HG02678 (cell line): Measurements from ENCODE around the gene FBLN2.
"Not testable (repeated sequence)": the region's sequence is repeated elsewhere in the genome, so short reads cannot be mapped to it uniquely, and the experiment has no call there.

Experiments
- ATAC-seq: cut with Tn5 transposase; IDR thresholded peaks from one replicate; pipeline ENCODE4 v1.9.1; 2021; ENCODE audit warnings: mild to moderate bottlenecking, moderate library complexity; ENCODE audit not compliant: unreplicated experiment

Gene FBLN2

DNA sequence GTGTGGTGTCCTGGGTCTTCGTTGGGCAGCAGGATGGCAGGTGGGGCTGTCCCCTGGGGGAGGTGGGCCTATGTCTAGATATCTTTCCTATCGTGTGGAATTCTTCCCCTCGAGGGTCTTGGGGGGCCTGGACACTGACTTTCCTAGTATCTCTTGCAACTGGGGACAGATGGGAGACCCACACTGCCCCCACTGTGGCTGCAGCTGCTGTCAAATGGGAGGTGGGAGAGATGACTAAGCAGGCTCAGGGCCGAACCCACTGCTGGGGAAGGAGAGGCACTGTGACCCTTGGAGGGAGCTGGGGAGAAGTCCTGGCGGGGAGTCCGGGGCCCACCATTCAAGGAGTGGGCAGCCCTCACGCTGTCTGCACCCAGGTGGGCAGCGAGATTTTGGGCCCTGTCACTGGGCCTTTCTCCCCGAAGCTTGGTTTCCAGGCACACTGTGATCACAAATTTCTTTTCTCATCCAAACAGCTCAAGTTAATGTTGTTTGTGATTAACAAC lies 2.9 kb upstream of the FBLN2 start:
- ATAC-seq = no peak

GRCh38 chr3:13546667-13547171 lies 2.2 kb upstream of the FBLN2 start:
- no peak for ATAC-seq

DNA sequence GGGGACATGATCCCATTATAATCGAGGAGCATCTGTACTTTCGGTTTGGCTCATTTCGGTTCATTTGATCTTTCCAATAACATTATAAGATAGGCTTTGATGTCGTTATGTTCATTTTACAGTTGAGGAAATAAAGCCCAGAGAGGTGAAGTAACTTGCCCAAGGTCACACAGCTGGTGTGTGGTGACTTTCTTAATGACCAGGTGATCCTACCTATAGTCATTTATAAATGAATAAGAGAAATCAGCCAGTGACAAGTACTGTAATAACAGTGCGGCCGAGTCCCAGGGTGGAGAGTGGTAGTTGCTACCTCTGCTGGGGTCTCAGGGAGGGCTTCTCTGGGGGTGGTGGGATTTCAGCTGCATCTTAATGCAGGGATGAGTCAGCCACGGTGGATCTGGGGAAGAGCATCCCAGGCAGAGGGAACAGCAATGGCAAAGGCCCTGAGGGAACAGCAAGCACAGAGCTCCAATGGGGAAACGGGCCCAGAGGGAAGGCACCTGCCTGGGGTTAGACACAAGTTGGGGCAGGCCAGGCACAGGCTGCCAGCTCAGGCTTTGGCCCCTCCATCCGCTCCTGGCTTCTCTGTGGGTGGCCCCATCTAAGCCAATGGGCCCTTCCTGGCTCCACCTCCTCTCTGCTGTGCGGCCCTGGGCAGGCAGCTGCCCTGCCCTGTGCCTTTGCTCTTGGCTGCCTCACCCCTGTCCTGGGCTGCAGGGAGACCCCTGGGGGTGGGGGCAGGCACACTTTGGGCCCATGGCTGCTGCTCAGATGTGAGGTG lies 1.1 kb upstream of the FBLN2 start:
- ATAC-seq = no peak

DNA sequence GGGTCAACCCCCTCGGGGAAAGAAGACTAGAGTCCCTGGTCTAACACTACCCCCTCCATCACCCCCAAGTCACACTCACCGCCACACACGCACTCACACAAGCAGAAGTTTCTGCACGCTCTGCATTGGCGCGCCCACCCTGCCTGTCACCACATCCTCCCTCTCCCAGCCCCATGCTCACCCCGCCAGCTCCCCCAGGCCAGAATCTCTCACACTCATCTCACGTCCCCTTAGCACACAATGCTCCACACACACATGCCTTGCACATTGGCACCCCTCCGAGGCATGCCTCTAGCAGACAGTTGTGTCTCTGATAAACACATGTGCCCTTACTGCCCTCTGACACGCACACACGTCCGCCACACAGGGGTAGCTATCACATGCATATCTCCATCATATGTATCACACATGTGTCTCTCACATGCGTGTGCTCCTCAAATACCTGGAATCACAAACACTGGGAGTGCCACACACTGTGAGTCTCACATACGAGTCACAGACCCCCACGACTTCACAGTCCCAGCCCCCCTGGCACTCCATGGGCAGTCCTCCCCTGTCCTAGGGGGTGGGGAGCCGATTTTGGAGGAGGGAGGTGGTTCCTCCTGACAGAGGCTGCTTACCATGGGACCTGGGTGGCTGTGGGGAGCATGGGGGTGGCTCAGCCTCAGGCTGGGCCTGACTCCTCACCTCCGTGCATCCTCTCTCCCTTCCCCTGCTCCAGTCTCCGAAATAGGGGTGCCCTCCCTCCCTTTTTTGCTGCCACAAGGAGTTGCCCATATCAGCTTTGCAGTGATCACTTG lies 898 bp downstream of the FBLN2 start:
- no peak for ATAC-seq

- ATAC-seq = no peak
Observed at GRCh38 chr3:13550423-13550690, 1.4 kb downstream of the FBLN2 start.

DNA sequence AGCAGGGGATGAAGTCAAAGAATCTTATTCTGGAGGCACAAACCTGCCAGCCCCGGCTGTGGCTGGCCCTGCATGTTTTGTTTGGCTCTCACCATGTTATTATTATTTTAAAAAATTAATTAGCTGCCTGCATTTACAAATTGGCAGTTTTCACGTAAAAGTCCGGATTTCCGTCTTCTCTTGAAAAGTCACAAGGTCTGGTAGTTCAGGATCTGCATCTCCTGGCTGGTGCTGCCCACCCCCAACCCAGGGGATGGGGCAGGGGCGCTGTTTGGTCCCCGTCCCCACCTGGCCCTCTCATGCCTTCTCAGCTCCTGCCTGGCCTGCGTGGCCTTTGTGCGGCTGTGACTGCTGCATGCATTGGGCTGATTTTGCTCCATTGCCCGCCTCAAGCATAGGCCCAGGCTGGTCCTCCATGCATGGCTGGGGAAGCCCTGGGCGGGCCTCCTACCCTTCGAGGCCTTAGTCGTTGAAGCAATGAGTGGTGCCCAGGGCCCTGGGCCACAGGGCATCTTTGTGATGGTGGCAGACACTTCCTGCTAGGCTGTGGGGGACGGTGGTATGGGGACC lies 2.0 kb downstream of the FBLN2 start:
- ATAC-seq = no peak

- ATAC-seq = no peak
Observed at GRCh38 chr3:13552857-13553652, 4.1 kb downstream of the FBLN2 start.

- ATAC-seq = no peak
Observed at GRCh38 chr3:13553686-13554085, 4.8 kb downstream of the FBLN2 start.

DNA sequence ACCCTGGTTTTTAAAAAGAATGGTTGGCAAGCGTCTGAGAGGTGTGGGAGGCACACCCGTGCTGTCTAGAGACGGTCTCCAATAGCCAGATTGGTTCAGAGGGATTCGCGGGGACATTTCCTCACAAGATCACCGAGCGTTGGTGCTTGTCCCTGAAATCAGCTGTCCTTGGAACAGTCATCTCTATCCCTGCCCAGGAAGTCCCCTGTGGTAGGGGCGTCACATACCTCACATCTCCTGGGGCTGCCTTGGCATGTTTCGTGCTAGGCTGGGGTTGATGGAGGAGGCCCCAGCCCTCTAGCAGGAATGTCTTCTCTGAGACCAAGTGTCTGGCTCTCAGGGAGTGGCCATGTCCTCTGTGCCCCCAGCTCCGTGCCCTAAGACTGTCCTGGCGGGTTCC lies 6.8 kb downstream of the FBLN2 start:
- ATAC-seq = no peak

DNA sequence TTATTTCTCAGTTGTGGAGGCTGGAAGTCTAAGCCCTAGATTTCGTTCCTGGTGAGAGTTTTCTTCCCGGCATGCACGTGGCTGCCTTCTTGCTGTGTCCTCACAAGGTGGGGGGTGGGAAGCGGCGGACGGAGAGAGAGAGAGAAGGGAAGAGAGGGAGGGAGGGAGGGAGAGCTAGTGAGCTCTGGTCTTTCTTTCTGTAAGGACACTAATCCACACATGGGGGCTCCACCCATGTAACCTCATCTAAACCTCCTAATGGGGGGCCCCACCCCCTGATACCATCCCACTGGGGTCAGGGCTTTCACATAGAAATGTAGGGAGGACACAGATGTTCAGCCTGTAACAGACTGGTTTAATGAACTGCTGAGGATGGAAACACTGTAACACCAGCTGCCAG lies 7.3 kb downstream of the FBLN2 start:
- ATAC-seq = no peak

DNA sequence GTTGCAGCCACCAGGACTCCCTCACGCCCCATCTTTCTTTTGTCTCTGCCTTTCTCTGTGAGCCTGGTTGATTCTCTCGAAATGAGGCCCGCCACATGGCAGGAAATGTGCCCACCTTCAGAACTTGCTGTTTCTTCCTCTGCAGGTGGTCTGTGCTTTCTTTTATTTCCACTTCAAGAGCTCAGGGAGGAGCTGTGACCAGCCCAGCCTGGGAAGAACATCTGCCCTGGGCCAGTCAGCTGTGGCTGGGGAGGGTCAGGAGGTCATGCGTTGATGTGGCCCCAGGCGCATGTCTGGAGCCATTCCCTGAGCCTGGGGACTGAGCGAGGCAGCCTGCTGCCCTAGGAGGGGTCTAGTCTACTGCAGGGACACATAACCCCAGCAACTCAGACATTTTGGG lies 8.0 kb downstream of the FBLN2 start:
- no peak for ATAC-seq

DNA sequence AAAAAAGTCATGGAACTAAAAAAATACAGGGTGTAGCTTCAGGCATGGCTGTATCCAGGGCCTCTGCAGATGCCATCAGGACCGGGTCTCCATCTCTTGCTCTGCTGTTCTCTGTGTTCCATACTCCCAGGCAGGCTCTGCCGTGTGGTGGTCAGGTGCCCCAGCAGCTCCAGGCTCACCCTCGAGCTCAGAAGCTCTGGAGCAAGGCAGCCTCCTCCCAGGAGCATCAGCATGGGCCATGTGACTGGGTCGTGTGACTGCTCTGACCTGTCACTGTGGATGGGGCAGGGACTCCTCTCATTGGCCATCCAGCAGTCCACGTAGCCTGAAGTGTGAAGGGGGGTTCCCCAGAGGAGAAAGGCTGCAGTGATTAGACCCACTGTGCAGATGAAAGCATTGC lies 8.5 kb downstream of the FBLN2 start:
- ATAC-seq = no peak

GRCh38 chr3:13557926-13558325 lies 9.0 kb downstream of the FBLN2 start:
- no peak for ATAC-seq

GRCh38 chr3:13558651-13559050 lies 9.7 kb downstream of the FBLN2 start:
- no peak for ATAC-seq

DNA sequence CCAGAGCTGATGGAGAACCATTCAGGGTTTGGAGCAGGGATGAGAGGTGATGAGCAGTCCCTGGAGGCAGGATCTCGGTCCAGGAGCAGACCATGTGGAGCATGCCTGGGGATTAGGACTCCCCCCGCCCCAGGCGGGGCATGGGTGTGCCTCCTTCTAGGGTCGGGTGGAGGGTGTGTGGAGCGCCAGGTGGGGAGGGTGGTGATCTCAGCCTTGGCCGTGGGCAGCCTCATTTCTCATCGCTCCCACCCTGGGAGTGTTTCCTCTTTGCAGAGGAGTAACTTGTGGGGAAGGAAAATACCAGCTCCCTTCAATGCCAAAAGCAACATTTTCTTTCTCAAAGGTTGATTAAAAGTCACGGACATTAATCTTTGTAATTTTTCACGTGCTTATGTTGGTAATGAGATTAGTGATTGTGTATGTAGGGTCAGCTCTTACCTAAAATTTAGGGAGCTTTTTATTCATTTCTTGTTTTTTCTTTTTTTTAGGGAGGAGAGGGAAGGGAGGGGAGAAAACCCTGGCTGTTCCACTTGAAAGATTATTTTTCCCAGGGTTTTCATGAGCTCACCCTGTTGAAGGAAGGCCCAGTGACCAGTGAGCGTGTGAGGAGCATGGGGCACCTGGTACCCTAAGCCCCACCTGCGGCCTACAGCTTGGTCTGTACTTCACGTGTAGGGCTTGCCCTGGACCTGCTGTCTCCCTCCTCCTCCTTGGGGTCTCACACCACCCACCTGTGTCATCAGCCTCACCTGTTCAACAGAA lies 11.0 kb downstream of the FBLN2 start:
- no peak for ATAC-seq

GRCh38 chr3:13561376-13561775 lies 12.5 kb downstream of the FBLN2 start:
- ATAC-seq = no peak

GRCh38 chr3:13561967-13562366 lies 13.0 kb downstream of the FBLN2 start:
- no peak for ATAC-seq

- not testable (repeated sequence) for ATAC-seq
Observed at GRCh38 chr3:13562421-13562820, 13.5 kb downstream of the FBLN2 start.

GRCh38 chr3:13563321-13563720 lies 14.4 kb downstream of the FBLN2 start:
- ATAC-seq = no peak

- ATAC-seq = no peak
Observed at GRCh38 chr3:13563911-13564310, 15.0 kb downstream of the FBLN2 start.
